Hepatocyte (in vitro differentiated cells): ENCODE measurements around the gene SLC43A1. TPM values are rescaled to one million over a fixed set of nuclear protein-coding genes. Genes with fewer than 3 reads are reported as not detected.

Source experiments
- DNase-seq: peaks from one replicate; pipeline ENCODE4 v3.0.0-alpha.2; 2016; ENCODE audit warnings: low spot score
- H2AFZ ChIP-seq: fragments of 200-600 bp; sonication (generic); 2 replicates; pipeline ENCODE4 v1.6.0; 2016; ENCODE audit warnings: antibody characterized with exemption, mild to moderate bottlenecking
- H3K27ac ChIP-seq: fragments of 200-600 bp; sonication (generic); 2 replicates; pipeline ENCODE4 v1.5.1; 2016; ENCODE audit warnings: mild to moderate bottlenecking
- H3K27me3 ChIP-seq: fragments of 200-600 bp; sonication (generic); 2 replicates; pipeline ENCODE4 v1.6.1; 2016
- H3K36me3 ChIP-seq: fragments of 200-600 bp; sonication (generic); replicated peaks from 2 replicates; pipeline ENCODE4 v1.5.1; 2016; ENCODE audit warnings: low read depth; ENCODE audit not compliant: insufficient read depth
- H3K4me1 ChIP-seq: fragments of 200-600 bp; sonication (generic); 2 replicates; pipeline ENCODE4 v1.5.1; 2016; ENCODE audit warnings: mild to moderate bottlenecking, moderate library complexity; ENCODE audit not compliant: insufficient read depth
- H3K4me2 ChIP-seq: fragments of 200-600 bp; sonication (generic); 2 replicates; pipeline ENCODE4 v1.6.0; 2016
- H3K4me3 ChIP-seq: fragments of 200-600 bp; sonication (generic); 2 replicates; pipeline ENCODE4 v1.5.1; 2016; ENCODE audit warnings: mild to moderate bottlenecking
- H3K79me2 ChIP-seq: fragments of 200-600 bp; sonication (generic); 2 replicates; pipeline ENCODE4 v1.6.0; 2017; ENCODE audit warnings: mild to moderate bottlenecking
- H3K9me2 ChIP-seq: fragments of 200-600 bp; sonication (generic); replicated peaks from 2 replicates; pipeline ENCODE4 v1.6.0; 2017; ENCODE audit warnings: mild to moderate bottlenecking; ENCODE audit not compliant: insufficient read depth
- H3K9me3 ChIP-seq: fragments of 200-600 bp; sonication (generic); 2 replicates; pipeline ENCODE4 v1.5.1; 2016; ENCODE audit warnings: low read depth, mild to moderate bottlenecking
- H4K20me1 ChIP-seq: fragments of 200-600 bp; sonication (generic); 2 replicates; pipeline ENCODE4 v1.6.0; 2016; ENCODE audit warnings: mild to moderate bottlenecking; ENCODE audit not compliant: insufficient read depth, poor library complexity, severe bottlenecking
- EZH2 ChIP-seq: fragments of 200-600 bp; sonication (generic); IDR thresholded peaks from 2 replicates; pipeline ENCODE4 v1.6.1; 2016; ENCODE audit warnings: antibody characterized with exemption, mild to moderate bottlenecking, borderline replicate concordance
- EZH2phosphoT487 ChIP-seq: fragments of 200-600 bp; sonication (generic); IDR thresholded peaks from one replicate; pipeline ENCODE4 v1.6.1; 2018; ENCODE audit warnings: antibody characterized with exemption, mild to moderate bottlenecking, low read depth, moderate library complexity; ENCODE audit not compliant: unreplicated experiment, severe bottlenecking
- WGBS: methylation state at CpG from one replicate; pipeline ENCODE4 v1.1.6; 2016; ENCODE audit warnings: low lambda C conversion rate; ENCODE audit errors: missing lambda C conversion rate; 5-methylcytosine and 5-hydroxymethylcytosine counted together
- polyA plus RNA-seq: library from polyadenylated mRNA; unstranded; fragments of >200 nt; fragmentation: Nextera tagmentation; extraction: Ambion mirVana; gene quantifications from 2 replicates; pipeline ENCODE4 v1.2.1, GENCODE V29; 2016
- total RNA-seq: library from RNA; depleted of rRNA; stranded (reverse); fragments of >200 nt; gene quantifications from 2 replicates; pipeline ENCODE4 v1.2.3, GENCODE V29; 2014
- TF ChIP-seq, protein P1 (sequence below): fragments of 200-600 bp; sonication (generic); IDR thresholded peaks from 2 replicates; pipeline ENCODE4 v1.5.1; 2016; ENCODE audit warnings: antibody characterized with exemption, mild to moderate bottlenecking; ENCODE audit not compliant: poor library complexity

The SLC43A1 gene
- total and polyA plus RNA-seq, 2 experiments from 2014 or later: 39.5 to 40.4 TPM

DNA sequence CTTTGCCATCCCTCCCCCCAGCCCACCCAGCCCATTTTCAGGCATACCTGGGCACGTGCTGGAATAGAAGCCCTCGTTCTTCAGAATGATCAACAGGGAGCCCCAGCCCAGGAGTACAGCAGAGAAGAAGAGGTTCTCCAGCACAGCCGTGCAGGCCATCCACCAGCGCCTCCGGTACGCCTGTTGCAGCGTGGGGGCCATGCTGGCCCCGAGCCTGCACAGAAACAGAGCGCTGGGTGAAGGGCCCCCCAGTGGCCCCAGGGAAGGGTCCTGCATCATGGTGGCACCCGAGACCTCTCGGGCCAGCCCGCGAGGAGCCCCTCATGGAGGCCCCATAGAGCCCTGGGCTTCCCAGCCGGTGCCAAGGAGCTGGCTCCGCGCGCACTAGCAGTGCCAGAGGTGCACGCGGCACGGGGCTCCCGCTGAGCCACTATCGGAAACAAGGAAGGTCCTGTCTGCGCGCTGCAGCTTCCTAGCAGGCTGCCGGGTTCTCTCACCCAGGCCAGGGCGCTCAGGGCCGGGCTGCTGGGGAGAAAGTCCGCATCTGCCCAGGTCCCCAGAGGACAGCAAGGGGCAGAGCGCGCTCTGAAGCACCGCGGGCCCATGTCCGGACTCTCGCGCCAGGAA is 1.5 kb downstream of the SLC43A1 start:
- Histone ChIP-seq H4K20me1 (no peaks in the 10 kb centered on the region), H3K27me3 (peaks cover 7% of the 10 kb centered on the region), H3K4me3 (peak overlapping the region; percentile 93), H3K79me2 (no peaks in the 10 kb centered on the region), H3K27ac (no peak overlapping the region), H3K9me2 (no peaks in the 10 kb centered on the region), H3K4me2 (peak overlapping the region; percentile 99), H2AFZ (peak overlapping the region; percentile 92), H3K4me1 (peaks cover 5% of the 10 kb centered on the region), H3K9me3 (no peaks in the 10 kb centered on the region), H3K36me3 (no peaks in the 10 kb centered on the region)
- WGBS: 13% methylated on average over 35 of the region's 35 CpGs
- TF ChIP-seq EZH2phosphoT487 (no peak), EZH2 (no peak)
- TF ChIP-seq, protein P1, sequence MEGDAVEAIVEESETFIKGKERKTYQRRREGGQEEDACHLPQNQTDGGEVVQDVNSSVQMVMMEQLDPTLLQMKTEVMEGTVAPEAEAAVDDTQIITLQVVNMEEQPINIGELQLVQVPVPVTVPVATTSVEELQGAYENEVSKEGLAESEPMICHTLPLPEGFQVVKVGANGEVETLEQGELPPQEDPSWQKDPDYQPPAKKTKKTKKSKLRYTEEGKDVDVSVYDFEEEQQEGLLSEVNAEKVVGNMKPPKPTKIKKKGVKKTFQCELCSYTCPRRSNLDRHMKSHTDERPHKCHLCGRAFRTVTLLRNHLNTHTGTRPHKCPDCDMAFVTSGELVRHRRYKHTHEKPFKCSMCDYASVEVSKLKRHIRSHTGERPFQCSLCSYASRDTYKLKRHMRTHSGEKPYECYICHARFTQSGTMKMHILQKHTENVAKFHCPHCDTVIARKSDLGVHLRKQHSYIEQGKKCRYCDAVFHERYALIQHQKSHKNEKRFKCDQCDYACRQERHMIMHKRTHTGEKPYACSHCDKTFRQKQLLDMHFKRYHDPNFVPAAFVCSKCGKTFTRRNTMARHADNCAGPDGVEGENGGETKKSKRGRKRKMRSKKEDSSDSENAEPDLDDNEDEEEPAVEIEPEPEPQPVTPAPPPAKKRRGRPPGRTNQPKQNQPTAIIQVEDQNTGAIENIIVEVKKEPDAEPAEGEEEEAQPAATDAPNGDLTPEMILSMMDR: no peak
- DNase-seq: peak; percentile 58

DNA sequence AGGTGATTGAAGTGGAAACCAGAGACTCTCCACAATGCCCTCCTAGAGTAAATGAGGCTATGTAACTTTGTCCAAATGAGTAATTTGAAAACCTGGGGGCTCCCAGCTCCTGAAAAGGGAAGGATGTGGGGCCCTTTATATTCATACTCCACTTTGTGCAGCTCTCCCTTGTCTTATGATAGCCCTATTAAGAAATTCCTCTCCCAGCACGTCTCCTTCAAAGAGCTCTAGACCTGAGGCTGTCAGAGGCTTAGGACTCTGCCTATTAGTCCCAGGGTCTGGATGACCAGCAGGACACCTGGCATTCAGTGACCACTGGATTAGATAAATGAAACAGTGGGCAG is 2.1 kb downstream of the SLC43A1 start:
- no peak overlapping the region for H3K27ac ChIP-seq

DNA sequence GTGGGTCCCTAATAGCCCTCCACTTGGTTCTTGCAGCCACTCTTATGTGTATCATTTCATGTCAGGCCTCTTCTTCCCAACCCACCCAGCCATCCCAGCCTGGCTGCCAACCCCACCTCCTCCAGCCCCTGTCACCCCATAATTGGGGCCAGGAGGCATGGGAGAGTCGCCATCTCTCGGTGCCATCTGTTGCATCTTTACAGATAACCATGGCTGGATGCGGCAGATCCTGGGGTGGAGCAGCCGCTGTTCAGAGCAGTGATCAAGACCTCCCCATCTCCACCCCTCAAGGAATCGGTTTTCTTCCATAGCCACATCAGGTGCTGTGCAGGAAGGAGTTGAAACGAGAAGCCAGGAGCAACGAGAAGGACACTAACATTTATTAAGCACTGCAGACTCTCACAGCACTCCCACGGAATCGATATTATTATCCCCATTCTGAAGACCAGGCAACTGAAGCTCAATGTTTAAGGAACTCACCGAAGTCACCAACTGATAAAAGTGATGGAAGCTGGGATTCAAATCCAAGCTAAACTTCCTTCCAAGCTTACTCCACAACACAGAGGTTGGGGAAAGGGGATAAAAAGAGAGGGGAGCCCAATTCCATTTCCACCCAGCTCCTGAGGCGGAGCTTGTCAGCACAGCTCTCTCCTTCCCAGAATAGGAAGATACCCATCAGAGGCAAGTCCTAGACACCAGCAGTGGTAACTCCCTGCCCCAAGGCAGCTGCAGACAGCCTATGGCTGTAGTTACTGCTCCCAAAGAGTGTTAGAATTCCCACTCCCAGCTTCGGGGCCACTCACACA is 2.7 kb downstream of the SLC43A1 start:
- no peak for DNase-seq
- no peak overlapping the region for H3K27ac ChIP-seq
- WGBS: 81% methylated on average over 12 of the region's 12 CpGs
- H3K9me2 ChIP-seq: no peaks in the 10 kb centered on the region
- peaks cover 7% of the 10 kb centered on the region for H3K27me3 ChIP-seq
- H3K4me1 ChIP-seq: peaks cover 5% of the 10 kb centered on the region
- H3K4me2 ChIP-seq: peak overlapping the region; percentile 99
- H3K79me2 ChIP-seq: no peaks in the 10 kb centered on the region
- H3K9me3 ChIP-seq: no peaks in the 10 kb centered on the region
- TF ChIP-seq EZH2 (no peak), EZH2phosphoT487 (no peak)
- TF ChIP-seq, protein P1: no peak
- no peaks in the 10 kb centered on the region for H4K20me1 ChIP-seq
- H3K36me3 ChIP-seq: no peaks in the 10 kb centered on the region
- H2AFZ ChIP-seq: no peak overlapping the region
- no peak overlapping the region for H3K4me3 ChIP-seq

More for the DNA sequence above, 2.1 kb downstream of the SLC43A1 start:
- H3K27me3 ChIP-seq: peaks cover 7% of the 10 kb centered on the region
- no peak for DNase-seq
- no peaks in the 10 kb centered on the region for H3K9me3 ChIP-seq
- H3K4me1 ChIP-seq: peaks cover 5% of the 10 kb centered on the region
- TF ChIP-seq EZH2 (no peak), EZH2phosphoT487 (no peak)
- TF ChIP-seq, protein P1: no peak
- H3K9me2 ChIP-seq: no peaks in the 10 kb centered on the region
- whole genome bisulfite sequencing: 67% methylated on average over 1 of the region's 1 CpG
- no peak overlapping the region for H3K4me3 ChIP-seq
- H3K36me3 ChIP-seq: no peaks in the 10 kb centered on the region
- no peaks in the 10 kb centered on the region for H4K20me1 ChIP-seq
- no peaks in the 10 kb centered on the region for H3K79me2 ChIP-seq
- H2AFZ ChIP-seq: no peak overlapping the region
- H3K4me2 ChIP-seq: peak overlapping the region; percentile 99
